Measurements from ENCODE around the gene PAAF1.
"Not testable (repeated sequence)": the region's sequence is repeated elsewhere in the genome, so short reads cannot be mapped to it uniquely, and the experiment has no call there.

The PAAF1 gene

DNA sequence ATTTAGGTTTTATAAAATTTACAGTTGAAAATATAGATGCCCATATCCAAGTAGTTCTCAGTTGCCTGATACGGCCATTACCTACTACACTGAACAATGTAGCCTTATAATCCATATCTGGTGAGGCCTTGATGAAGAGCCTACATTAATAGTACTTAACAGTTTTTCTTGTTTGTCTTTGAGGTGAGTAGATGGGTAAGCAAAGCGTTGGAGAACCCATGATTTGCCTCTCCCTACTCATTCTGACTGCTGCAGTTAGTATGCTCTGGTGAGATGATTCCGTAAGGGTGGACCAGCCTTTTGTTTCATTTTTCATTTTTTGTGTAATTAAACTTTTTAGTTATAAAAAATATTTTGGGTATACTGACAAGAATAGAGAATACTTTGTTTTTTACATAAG lies 11.4 kb downstream of the PAAF1 start:
- DNase-seq: no peak

- peak; percentile 7 for DNase-seq
These were observed 12.2 kb downstream of the PAAF1 start for GRCh38 chr11:73889019-73889418.

DNA sequence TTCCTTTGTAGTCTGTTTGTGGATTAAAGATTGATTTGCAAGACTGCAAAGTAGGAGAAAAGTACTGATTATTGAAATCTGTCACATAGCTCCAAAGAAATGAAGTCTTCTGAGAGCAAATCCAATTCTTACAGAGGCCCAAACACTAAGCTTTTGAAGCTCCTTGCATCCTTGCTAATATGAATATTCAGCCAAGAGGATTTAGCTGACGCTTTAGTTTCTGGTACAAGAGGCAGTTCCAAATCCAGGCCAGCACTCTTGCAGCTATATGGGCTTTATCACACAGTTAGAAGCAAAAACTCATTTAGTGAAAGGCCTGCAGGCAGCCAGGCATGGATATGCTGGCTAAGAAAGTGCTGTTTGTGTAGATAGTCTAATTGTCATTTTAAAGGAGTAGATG lies 12.7 kb downstream of the PAAF1 start:
- no peak for DNase-seq

DNA sequence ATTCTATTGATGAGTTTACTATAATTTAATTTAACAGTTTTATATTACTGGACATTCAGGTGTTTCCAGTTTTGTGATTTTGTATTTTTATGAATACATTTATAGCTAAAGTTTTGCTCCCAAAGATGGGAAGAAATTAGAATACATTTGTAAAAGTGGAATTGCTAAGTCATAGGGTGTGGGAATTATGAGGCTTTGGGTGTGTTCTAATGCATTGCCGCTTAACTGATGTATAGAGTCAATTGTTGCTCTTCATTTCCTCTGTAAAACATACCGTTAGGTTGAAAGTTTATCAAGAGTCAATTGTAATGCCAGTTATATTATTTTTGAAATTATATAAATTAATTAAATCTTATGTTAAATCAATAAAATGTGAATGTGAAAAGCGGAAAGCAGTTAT lies 16.2 kb downstream of the PAAF1 start:
- no peak for DNase-seq

GRCh38 chr11:73894725-73895335 lies 18.0 kb downstream of the PAAF1 start:
- peak; percentile 77 for DNase-seq

- DNase-seq: no peak
These were observed 25.5 kb downstream of the PAAF1 start for GRCh38 chr11:73902303-73902702.

GRCh38 chr11:73907191-73907590 lies 30.4 kb downstream of the PAAF1 start:
- peak; percentile 56 for DNase-seq

- DNase-seq: no peak
These were observed 35.2 kb downstream of the PAAF1 start for GRCh38 chr11:73912026-73912425.

DNA sequence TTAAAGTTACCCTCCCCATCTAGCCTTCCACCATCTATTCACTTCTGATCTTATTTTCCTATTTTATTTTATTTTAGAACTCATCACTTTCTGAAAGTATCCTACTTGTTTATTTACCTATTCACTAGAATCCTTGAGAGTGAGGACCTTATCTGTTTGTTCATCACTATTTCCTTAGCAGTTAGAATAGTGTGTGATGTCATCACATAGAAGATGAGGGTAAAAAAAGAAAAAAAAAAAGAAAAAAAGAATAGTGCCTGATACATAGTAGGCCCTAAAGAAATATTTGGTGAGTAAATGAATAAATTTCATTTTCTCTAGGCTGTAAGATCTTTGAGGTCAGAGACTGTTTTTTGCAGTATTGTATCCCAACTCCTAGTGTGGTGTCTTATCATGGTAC lies 36.7 kb downstream of the PAAF1 start:
- DNase-seq: no peak

DNA sequence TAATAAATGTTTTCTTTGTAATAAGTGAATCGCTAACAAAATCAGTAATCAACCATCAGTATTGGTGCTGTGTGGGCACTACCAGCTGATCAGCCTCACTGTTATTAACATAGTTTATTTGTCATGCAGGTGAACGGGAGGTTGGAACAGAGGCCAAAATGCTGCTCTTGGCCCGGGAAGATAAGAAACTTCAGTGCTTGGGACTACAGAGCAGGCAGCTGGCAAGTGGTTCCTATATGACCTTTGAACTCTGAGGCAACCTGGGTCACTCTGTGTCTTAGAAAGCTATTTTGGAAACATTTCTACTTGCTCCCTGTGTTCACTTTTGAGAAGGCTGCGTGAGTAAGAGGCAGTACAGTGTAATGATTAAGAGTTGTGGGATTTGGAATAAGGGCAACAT lies 37.5 kb downstream of the PAAF1 start:
- DNase-seq: no peak

GRCh38 chr11:73916435-73916834 lies 39.6 kb downstream of the PAAF1 start:
- DNase-seq: peak; percentile 32

DNA sequence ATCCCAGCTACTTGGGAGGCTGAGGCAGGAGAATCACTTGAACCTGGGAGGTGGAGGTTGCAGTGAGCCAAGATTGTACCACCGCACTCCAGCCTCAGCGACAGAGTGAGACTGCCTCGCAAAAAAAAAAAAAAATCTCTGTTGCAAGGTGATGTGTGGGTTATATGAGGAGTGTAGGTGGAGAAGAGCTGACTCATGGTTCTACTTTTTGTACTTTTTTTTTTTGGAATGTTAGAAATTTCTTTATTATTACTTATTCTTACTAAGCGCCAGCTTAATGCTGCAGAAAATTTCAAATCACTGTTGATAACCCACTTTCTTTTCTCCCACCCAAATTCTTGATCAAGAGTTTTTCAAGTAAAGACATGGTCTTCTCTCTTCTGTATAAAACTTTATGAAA lies 44.4 kb downstream of the PAAF1 start:
- no peak for DNase-seq

DNA sequence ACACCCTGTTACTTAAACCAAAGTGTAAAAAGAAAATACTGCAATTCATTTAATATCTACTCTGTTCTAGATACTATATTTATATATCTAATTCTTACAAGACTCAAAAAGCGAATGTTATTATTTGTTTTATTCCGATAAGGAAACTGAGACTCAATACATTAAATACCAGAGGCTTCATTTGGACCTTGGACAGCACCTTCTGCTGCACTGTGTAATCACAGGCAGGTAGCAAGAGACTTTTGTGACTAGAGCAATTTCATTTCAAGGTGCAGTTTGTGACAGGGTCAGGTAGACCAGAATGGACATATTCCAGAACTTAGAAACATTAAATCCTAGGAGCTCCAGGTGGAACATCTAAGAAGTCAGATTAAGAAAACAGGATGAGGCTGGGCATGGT lies 52.6 kb downstream of the PAAF1 start:
- DNase-seq: no peak

DNA sequence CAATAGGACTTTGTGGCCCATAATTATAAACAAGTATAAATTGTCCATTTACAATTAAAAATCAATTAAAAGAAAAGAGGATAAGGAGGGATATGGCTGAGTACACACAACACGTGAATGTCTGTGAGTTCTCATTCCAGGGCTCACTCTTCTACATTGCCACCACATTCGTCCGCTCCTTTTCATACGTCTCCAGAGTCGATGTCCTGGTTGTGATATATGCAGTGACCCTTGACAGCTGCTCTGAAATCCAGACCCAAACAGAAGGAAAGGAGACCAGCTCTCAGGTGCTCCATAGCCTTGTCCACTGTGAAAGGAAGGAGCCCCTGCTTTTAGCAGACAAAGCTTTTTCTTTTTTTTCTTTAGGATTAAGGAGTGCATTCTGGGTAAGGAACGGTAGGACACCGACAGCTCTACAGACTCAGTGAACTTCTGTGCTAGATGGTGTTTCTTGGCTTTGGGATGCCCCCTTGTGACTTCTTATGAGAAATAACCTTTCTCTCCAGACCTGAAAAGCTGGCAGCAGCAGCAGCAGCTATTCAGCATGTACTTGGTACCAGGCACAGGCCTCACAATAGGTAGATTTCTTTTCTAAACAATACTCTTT lies 54.3 kb downstream of the PAAF1 start:
- peak; percentile 80 for DNase-seq

DNA sequence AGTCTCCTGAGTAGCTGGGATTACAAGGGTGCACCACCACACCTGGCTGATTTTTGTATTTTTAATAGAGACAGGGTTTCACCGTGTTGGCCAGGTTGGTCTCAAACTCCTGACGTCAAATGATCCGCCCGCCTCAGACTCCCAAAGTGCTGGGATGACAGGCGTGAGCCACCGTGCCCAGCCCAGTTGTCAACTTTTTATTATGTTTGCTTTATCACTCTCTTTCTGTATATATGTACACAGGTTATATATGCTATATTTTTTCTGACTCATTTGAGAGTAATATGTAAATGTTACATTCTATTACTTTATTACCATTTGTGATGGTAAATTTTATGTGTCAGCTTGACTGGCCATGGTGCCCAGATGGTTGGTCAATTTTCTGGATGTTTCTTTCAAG lies 55.2 kb downstream of the PAAF1 start:
- no peak for DNase-seq

DNA sequence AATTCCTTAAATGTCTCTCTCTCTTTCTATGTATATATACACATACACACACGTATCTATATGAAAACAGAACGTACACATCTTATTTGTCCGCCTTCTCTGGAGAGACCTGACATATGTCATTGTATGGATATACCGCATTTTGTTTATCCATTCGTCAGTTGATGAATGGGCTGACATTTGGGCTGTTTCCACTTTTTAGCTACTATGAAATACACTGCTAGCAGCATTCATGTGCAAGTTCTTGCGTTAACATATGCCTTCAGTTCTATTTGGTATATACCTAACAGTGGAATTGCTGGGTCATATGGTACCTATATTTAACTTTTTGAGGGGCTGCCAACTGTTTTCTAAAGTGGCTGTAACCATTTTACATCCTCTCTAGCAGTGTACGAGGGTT lies 56.0 kb downstream of the PAAF1 start:
- no peak for DNase-seq

DNA sequence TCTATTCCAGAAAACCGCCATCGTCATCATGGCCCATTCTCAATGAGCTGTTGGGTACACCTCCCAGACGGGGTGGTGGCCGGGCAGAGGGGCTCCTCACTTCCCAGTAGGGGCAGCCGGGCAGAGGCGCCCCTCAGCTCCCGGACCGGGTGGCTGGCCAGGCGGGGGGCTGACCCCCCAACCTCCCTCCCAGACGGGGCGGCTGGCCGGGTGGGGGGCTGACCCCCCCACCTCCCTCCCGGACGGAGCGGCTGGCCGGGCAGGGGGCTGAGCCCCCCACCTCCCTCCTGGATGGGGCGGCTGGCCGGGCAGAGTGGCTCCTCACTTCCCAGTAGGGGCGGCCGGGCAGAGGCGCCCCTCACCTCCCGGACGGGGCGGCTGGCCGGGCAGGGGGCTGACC lies 59.2 kb downstream of the PAAF1 start:
- not testable (repeated sequence) for DNase-seq

DNA sequence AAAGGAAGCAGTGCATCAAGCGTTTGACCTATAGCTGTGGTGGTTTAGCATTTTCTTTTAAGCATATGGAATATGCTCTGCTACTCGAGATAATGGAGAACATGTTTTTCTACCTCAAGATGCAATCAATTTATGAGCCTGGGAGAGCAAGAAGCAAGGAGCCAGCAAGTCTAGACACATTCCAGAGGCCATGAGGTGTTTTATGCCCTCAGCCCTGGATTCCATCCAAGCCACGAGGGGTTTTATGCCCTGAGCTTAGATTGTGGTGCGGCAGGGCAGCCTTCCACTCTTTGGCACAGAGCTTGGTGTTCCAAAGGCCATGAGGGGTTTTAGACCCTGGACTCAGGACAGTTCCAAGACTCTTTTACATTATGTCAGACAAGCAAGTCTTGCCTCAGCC lies 62.3 kb downstream of the PAAF1 start:
- no peak for DNase-seq

GRCh38 chr11:73940801-73941570 lies 64.2 kb downstream of the PAAF1 start:
- no peak for DNase-seq

GRCh38 chr11:73942010-73942409 lies 65.2 kb downstream of the PAAF1 start:
- DNase-seq: no peak

- no peak for DNase-seq
These were observed 67.3 kb downstream of the PAAF1 start for GRCh38 chr11:73944085-73944484.

DNA sequence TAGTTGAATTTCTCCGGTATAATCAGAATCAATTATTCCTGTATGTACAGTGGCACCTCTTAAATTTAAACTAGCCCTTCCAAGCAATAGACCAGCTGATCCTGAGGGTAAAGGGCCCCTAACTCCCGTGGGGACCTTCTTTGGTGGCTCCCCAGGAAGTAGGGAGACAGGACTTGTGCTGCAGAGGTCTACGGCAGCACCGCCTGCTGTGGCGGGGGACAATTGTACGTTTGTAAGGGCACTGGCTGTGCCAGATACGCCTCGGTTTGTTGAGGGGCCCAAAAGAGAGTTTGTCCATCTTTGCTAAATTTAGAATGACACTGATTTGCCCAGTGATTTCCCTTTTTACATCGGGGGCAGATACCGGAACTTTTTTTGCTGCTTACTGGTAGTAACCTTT lies 68.1 kb downstream of the PAAF1 start:
- DNase-seq: no peak

DNA sequence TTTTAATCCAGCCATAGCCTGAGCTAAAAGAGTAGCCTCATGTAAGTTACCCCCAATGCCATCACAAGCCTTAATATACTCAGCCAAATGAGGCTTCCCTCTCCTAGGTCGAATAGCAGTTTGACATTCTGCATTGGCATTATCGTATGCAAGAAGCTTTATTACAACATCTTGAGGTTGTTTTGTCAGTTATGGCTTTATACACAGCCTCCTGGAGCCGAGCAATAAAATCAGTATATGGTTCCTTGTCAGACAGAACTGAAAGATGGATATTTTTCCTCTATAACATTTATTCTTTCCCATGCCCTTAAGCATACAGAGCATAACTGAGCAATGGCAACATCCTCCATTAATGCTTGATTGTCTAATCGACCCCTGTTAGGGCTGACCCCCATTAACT lies 68.6 kb downstream of the PAAF1 start:
- DNase-seq: no peak

DNA sequence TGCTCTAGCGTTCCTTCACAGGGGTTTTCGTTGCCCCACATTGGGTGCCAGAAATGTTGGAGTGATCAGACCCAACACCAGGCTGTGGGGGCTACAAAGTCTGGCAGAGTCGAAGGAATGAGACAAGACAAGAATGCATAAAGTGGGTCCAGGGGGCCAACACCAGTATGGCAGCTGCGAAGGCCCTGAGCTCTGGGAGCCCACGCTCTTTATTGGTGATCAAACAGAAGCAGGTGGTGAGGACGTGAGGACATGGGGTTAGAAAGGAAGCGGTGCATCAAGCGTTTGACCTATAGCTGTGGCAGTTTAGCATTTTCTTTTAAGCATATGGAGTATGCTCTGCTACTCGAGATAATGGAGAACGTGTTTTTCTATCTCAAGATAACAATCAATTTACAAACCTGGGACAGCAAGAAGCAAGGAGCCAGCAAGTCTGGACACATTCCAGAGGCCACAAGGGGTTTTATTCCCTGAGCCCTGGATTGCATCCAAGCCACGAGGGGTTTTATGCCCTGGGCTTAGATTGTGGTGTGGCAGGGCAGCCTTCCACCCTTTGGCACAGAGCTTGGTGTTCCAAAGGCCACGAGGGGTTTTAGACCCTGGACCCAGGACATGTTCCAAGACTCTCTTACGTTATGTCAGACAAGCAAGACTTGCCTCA lies 70.1 kb downstream of the PAAF1 start:
- DNase-seq: no peak

All from HCEC 1CT (cell line).